ENCODE measurements around the gene CDH8.

DNA sequence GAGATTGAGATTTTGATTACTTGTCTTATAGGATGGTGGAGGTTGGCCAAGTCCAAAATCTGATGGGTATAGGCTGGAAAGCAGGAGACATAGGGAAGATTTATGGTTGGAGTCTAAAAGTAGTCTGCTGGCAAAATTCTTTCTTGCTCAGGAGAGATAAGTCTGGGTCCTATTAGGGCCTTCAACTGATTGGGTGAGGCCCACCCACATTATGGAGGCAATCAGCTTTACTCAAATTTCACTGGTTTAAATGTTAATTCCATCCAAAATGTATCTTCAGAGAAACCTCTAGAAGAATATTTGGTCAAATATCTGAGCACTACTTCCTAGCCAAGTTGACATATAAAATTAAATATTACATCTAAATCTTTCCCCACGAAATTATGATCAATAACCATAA is 31.7 kb upstream of the CDH8 start:
- no peak for TF ChIP-seq CTCF (IDR thresholded peaks at IDR 0.05; ENCODE audit: insufficient read depth, low read length)
- no peak for TF ChIP-seq SPI1 (IDR thresholded peaks at IDR 0.05; ENCODE audit: borderline replicate concordance, low read depth)

All from HL-60 (cell line).